H54 (cell line): ENCODE results near the gene TNRC6B.
A peak's percentile ranks its signal among the peaks of the same experiment; 100 is the strongest.
"Not testable (repeated sequence)": the region's sequence is repeated elsewhere in the genome, so short reads cannot be mapped to it uniquely, and the experiment has no call there.

ENCODE experiments used
- DNase-seq: peaks from one replicate; pipeline ENCODE4 v3.0.0; 2011; ENCODE audit warnings: low spot score, mixed read lengths; ENCODE audit not compliant: insufficient read length
- FAIRE-seq: peaks from 3 replicates; lab custom pipeline; 2011; peaks lifted over from hg19 to GRCh38; lab: Jason Lieb, UNC
- POLR2A ChIP-seq: IDR thresholded peaks from 2 replicates; pipeline ENCODE4 v1.6.1; 2011; ENCODE audit warnings: low read depth, mild to moderate bottlenecking, low read length

Gene TNRC6B, protein sequence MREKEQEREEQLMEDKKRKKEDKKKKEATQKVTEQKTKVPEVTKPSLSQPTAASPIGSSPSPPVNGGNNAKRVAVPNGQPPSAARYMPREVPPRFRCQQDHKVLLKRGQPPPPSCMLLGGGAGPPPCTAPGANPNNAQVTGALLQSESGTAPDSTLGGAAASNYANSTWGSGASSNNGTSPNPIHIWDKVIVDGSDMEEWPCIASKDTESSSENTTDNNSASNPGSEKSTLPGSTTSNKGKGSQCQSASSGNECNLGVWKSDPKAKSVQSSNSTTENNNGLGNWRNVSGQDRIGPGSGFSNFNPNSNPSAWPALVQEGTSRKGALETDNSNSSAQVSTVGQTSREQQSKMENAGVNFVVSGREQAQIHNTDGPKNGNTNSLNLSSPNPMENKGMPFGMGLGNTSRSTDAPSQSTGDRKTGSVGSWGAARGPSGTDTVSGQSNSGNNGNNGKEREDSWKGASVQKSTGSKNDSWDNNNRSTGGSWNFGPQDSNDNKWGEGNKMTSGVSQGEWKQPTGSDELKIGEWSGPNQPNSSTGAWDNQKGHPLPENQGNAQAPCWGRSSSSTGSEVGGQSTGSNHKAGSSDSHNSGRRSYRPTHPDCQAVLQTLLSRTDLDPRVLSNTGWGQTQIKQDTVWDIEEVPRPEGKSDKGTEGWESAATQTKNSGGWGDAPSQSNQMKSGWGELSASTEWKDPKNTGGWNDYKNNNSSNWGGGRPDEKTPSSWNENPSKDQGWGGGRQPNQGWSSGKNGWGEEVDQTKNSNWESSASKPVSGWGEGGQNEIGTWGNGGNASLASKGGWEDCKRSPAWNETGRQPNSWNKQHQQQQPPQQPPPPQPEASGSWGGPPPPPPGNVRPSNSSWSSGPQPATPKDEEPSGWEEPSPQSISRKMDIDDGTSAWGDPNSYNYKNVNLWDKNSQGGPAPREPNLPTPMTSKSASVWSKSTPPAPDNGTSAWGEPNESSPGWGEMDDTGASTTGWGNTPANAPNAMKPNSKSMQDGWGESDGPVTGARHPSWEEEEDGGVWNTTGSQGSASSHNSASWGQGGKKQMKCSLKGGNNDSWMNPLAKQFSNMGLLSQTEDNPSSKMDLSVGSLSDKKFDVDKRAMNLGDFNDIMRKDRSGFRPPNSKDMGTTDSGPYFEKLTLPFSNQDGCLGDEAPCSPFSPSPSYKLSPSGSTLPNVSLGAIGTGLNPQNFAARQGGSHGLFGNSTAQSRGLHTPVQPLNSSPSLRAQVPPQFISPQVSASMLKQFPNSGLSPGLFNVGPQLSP (N-terminal part only)

DNA sequence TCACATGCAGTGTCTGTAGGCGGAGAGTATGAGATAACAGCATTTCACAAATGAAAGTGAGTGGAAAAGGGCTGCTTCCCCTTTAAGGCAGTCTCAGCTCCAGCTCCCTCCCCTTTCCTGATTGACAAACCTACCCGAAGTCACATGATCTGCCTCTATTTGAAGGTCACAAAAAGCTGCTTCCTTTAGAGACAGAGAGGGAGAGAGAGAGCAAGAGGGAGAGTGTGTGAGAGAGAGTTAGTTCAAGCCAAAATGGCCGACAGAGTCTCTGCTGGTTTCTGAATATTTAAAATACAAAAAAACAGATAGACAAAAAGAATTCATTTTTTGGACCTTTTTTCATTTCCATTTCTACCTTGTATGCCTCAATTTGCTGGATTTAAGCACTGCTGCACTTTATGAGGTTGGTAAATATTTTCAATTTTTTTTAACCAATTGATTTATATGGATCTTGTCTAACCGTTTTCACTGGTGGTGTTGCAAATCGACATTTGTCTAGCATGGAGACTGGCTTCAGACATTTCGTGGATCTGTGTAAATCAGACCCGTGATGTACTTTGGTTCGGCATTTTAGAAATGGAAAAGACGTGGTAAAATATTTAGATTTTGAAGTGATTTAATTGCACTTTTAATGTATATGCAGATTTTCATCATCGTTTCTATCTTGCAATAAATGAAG is at the start of gene TNRC6B:
Gene TNRC6B, plus strand, starts transcription at position 188 of the 679 bp plus-strand sequence. Its CDS starts 211 bp downstream, at position 399.
- TF ChIP-seq POLR2A = peak; percentile 74
- peak; percentile 96 for FAIRE-seq
- DNase-seq = peak; percentile 14

DNA sequence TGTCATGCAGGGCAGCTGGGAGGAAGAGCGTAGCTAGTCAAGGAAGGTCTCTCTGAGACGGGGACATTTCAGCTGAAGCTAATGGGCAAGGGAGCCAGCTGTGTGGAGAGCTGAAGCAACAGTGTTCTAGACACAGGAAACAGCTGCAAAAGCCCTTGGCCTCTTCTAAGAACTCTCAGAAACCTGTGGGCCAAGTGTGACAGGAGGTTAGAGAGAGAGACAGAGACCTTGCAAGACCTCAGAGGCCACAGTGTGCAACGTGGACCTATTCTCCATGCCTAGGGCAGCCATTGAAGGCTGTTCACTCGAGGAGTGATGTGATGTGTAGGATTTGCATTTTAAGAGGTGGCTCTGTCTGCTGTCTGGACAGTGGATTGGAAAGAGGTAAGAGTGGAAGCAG is 48.7 kb upstream of the TNRC6B start:
- DNase-seq (no peak), FAIRE-seq (no peak)
- no peak for TF ChIP-seq POLR2A

DNA sequence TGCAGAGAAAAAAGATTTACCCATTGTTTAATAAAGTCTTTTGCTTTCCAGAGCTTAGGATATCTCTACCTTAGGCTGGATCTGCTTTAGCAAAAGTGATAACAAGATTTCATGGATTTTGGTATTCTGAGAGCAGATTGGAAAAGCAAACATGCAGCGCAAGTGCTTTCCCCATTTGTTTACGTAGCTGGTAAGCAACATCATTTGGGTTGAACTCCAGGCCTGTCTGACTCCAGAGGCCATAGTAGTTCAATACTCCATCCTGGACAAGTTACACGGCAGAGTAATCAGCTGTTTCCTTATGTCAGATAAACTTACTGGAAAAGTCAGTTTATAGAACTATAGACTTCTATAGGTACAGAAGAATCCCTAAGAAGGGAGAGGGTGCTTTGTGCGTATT is 40.6 kb upstream of the TNRC6B start:
- no peak for FAIRE-seq
- TF ChIP-seq POLR2A = no peak
- no peak for DNase-seq

DNA sequence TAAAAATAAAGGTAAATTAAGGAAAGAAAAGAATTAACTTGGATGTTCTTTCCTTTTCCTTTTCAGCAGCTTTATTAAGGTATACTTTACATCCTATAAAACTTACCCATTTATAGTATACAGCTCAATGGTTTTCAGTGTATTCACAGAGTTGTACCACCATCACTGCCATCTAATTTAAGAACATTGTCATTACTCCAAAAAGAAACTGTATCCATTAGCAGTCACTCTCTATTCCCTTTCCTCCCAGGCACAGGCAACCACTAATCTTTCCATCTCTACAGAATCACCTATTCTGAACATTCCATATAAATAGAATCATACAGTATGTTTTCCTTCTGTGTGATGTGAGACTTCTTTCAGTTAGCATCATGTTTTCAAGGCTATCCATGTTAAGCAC is 38.9 kb upstream of the TNRC6B start:
- no peak for FAIRE-seq
- no peak for TF ChIP-seq POLR2A
- no peak for DNase-seq

DNA sequence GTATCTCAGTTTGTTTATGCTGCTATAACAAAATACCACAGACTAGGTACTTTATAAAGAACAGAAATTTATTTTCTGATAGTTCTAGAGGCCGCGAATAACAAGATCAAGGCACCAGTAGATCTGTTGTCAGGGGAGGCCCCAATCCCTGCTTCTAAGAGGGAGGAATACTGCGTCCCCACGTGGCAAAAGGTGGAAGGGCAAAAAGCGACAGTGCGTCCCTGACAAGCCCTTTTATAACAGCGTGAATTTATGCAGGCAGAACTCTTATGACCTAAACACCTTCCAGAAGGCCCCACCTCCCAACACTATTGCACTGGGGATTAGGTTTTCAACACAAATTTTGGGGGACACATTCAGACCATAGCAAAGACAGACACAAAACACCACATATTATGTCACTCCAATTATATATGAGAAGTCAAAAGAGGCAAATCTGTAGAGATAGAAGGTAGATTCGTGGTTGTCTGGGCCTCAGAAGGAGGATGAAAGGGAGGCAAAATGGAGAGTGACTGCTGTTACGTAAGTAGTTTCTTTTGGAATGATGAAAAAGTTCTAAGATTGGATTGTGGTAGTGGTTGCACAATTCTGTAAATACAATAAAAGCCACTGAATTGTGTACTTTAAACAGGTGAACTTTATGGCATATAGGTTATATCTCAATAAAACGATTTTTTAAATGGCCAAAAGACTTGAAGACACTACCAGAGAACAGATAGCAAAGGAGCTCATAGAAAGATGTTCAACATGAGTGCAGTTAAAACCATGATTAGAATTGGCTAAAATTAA is 30.1 kb upstream of the TNRC6B start:
- no peak for DNase-seq
- TF ChIP-seq POLR2A = no peak
- no peak for FAIRE-seq

DNA sequence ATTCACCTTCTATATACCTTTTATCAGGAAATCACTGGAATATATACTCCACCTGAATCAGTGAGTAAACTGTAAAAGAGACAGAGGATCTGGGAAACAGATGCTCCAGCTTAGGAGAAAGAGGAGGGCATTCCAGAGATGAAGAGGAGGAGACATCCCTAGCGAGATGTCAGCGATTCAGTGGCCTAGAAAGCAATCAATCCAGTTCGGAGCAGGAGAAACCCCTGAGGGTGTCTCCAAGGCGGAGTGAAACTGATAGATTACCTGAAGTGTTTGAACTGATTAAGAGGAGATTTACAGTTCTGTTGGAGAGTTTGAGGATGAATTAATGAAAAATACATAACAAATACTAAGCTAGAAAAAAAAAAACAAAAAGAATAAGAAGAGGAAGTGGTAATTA is 24.5 kb upstream of the TNRC6B start:
- no peak for FAIRE-seq
- no peak for DNase-seq
- no peak for TF ChIP-seq POLR2A

DNA sequence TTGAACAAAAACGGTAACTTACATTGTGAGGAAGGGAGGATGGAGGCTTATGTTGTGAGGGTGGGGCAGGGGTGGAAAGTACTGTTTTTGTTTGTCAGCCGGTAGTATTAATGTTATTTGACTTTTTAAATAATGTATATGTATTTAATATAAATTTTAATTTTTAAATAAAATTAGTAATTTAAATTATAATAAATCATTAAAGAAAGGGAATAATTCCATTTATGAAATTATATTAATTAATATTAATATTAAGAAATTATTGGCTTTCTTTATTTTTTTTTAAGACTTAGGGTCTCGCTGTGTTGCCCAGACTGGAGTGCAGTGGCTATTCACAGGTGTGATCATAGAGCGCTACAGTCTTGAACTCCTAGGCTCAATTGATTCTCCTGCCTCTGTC is 24.0 kb upstream of the TNRC6B start:
- no peak for DNase-seq
- no peak for FAIRE-seq
- TF ChIP-seq POLR2A = no peak

DNA sequence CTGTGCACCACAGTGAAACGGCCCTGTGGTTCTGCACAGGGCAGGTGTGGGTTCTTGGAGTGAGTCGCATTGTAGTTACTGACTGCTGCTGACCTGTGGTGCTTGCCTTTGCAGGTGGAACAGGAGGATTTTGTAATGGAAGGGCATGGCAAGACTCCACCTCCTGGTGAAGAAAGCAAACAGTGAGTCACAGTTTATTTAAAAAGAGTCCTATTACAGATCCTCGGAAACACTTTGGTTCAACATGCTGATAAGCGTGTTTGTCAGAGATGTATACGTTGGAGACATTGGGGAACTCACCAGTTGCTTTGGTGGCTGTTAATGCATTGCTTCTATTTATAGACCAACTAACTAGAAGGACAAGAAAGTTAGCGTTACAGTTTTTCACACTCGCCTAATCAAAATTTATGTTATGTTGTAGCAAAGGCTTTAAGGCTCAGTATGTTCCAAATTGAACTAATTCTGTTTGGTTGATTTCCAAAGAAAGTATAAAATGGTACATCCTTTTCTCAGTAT is 21.7 kb upstream of the TNRC6B start:
- peak; percentile 26 for DNase-seq
- peak; percentile 83 for FAIRE-seq
- TF ChIP-seq POLR2A = no peak

DNA sequence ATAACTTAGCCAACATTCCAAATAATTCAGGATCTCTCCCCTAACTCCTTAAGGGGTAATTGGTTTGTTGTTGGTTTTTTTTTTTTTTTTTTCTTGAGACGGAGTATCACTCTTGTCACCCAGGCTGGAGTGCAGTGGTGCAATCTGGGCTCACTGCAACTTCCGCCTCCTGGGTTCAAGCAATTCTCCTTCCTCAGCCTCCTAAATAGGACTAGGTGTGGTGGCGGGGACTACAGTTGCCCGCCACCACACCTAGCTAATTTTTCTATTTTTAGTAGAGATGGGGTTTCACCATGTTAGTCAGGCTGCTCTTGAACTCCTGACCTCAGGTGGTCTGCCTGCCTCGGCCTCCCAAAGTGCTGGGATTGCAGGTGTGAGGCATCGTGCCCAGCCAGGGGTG is 21.0 kb upstream of the TNRC6B start:
- FAIRE-seq, DNase-seq: not testable (repeated sequence)

DNA sequence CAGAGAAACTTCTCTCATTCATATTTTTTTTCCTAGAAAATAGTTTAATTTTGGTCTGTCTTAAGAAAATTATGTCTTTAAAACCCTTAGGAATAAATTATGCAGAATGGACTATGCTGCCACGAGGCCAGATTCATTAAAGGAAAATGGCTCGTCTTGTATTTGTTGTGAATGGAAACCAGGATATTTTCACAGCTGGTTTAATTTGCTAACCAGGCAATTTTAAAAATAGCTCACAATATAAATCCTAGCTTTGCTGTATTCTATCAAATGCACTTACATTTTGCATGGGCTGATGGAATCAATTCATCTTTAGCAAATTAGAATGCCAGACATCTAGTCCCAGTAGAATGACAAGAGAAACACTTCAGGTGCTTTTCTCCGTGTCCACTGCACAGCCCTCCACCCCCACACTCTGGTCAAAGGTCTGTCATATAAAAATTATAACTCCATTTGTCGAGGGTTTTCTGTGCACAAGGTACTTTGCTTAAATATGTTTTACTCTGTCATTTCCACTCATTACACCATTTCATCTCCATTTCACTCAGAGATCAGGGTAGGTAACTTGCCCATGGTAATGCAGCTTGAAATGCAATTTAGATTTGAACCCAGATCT is 20.3 kb upstream of the TNRC6B start:
- DNase-seq (no peak), FAIRE-seq (no peak)
- no peak for TF ChIP-seq POLR2A

DNA sequence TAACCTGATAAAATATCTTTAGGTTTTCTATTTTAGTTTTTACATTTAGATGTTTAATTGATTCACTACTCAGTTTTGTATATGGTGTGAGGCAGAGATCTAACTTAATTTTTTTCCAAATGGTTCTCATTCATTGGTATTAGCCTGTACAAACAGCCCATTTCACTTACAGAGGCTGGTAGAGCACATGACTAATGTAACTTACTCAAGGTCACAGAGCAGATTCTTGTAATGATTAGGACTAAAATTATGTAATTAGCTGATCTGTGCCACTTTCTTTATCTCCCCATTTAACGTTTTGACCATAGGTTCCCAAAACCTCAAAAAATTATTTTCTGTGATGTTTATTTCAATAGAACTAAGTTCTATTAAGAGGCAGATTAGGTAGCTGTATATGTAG is 16.5 kb upstream of the TNRC6B start:
- FAIRE-seq = no peak
- no peak for TF ChIP-seq POLR2A
- no peak for DNase-seq

DNA sequence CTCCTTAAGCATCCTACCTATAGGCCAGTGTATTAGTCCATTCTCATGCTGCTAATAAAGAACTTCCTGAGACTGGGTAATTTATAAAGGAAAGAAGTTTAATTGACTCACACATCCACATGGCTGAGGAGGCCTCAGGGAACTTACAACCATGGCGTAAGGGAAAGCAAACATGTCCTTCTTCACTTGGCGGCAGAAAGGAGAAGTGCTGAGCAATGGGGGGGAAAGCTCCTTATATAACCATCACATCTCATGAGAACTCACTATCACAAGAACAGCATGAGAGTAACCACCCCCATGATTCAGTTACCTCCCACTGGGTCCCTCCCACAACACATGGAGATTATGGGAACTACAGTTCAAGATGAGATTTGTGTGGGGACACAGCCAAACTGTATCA is 12.2 kb upstream of the TNRC6B start:
- not testable (repeated sequence) for FAIRE-seq

More for the DNA sequence above, 12.2 kb upstream of the TNRC6B start:
- not testable (repeated sequence) for DNase-seq
